Activated T-helper 17 cell treated with anti-CD3 and anti-CD28 coated beads, Interleukin-2, amount 50 U/mL, for 72 hours (primary cell): ENCODE measurements around the gene SDF2. TPM values are rescaled to one million over a fixed set of nuclear protein-coding genes. Genes with fewer than 3 reads are reported as not detected.
A peak's percentile ranks its signal among the peaks of the same experiment; 100 is the strongest.
"Not testable (repeated sequence)": the region's sequence is repeated elsewhere in the genome, so short reads cannot be mapped to it uniquely, and the experiment has no call there.

Experiments used
- ATAC-seq: fragments of 150-1000 bp; cut with Tn5 transposase; replicated peaks from 2 replicates; pipeline ENCODE4 v1.10.0; 2021; ENCODE audit warnings: mild to moderate bottlenecking, moderate library complexity
- H3K27ac Mint-ChIP-seq: one replicate; pipeline ENCODE4 v1.8.0; 2022; ENCODE audit warnings: mixed read lengths
- H3K27me3 Mint-ChIP-seq: one replicate; pipeline ENCODE4 v1.8.0; 2022; ENCODE audit warnings: mixed read lengths
- H3K36me3 Mint-ChIP-seq: one replicate; pipeline ENCODE4 v1.8.0; 2022; ENCODE audit warnings: low read depth, mild to moderate bottlenecking, mixed read lengths
- H3K4me1 Mint-ChIP-seq: one replicate; pipeline ENCODE4 v1.8.0; 2022; ENCODE audit warnings: mixed read lengths
- H3K4me3 Mint-ChIP-seq: one replicate; pipeline ENCODE4 v1.8.0; 2022; ENCODE audit warnings: mild to moderate bottlenecking, mixed read lengths
- H3K9me3 Mint-ChIP-seq: one replicate; pipeline ENCODE4 v1.8.0; 2022; ENCODE audit warnings: mixed read lengths
- total RNA-seq, 2 donors: library from RNA; stranded (reverse); gene quantifications; one replicate each; pipeline ENCODE4 v1.2.3, GENCODE V29; 2022

Gene SDF2
- total RNA-seq, 2 donors from 2014 or later = 48.3 to 48.6 TPM

- Mint-ChIP-seq H3K36me3 (peaks cover 98% of the 10 kb centered on the region), H3K27ac (peak overlapping the region; percentile 8), H3K4me1 (no peaks in the 10 kb centered on the region), H3K4me3 (no peak overlapping the region), H3K9me3 (no peaks in the 10 kb centered on the region), H3K27me3 (no peaks in the 10 kb centered on the region)
- ATAC-seq = no peak
Measured at GRCh38 chr17:28698253-28698941, 36.7 kb upstream of the SDF2 start.

GRCh38 chr17:28693869-28694268 is 32.2 kb upstream of the SDF2 start:
- Mint-ChIP-seq H3K4me3 (no peak overlapping the region), H3K27me3 (no peaks in the 10 kb centered on the region), H3K9me3 (no peaks in the 10 kb centered on the region), H3K36me3 (peaks cover 98% of the 10 kb centered on the region), H3K4me1 (no peaks in the 10 kb centered on the region), H3K27ac (no peak overlapping the region)
- ATAC-seq = no peak

GRCh38 chr17:28689011-28689410 is 27.3 kb upstream of the SDF2 start:
- H3K36me3 Mint-ChIP-seq = peaks cover 98% of the 10 kb centered on the region
- no peaks in the 10 kb centered on the region for H3K9me3 Mint-ChIP-seq
- H3K27ac Mint-ChIP-seq = no peak overlapping the region
- no peaks in the 10 kb centered on the region for H3K27me3 Mint-ChIP-seq
- ATAC-seq = no peak
- H3K4me3 Mint-ChIP-seq = no peak overlapping the region
- no peaks in the 10 kb centered on the region for H3K4me1 Mint-ChIP-seq

GRCh38 chr17:28688481-28688880 is 26.8 kb upstream of the SDF2 start:
- Mint-ChIP-seq H3K4me3 (no peak overlapping the region), H3K27ac (no peak overlapping the region), H3K9me3 (no peaks in the 10 kb centered on the region), H3K36me3 (peaks cover 98% of the 10 kb centered on the region), H3K4me1 (no peaks in the 10 kb centered on the region), H3K27me3 (no peaks in the 10 kb centered on the region)
- ATAC-seq = no peak

- H3K4me3 Mint-ChIP-seq = no peak overlapping the region
- no peaks in the 10 kb centered on the region for H3K9me3 Mint-ChIP-seq
Measured at GRCh38 chr17:28686296-28686695, 24.6 kb upstream of the SDF2 start.

GRCh38 chr17:28685366-28685765 is 23.7 kb upstream of the SDF2 start:
- no peak for ATAC-seq
- Mint-ChIP-seq H3K4me3 (no peak overlapping the region), H3K27ac (no peak overlapping the region), H3K36me3 (peaks cover 100% of the 10 kb centered on the region), H3K9me3 (no peaks in the 10 kb centered on the region), H3K4me1 (no peaks in the 10 kb centered on the region), H3K27me3 (no peaks in the 10 kb centered on the region)

More at GRCh38 chr17:28686296-28686695, 24.6 kb upstream of the SDF2 start:
- Mint-ChIP-seq H3K27ac (no peak overlapping the region), H3K27me3 (no peaks in the 10 kb centered on the region), H3K4me1 (no peaks in the 10 kb centered on the region), H3K36me3 (peaks cover 100% of the 10 kb centered on the region)
- no peak for ATAC-seq

- Mint-ChIP-seq H3K27ac (no peak overlapping the region), H3K4me3 (no peak overlapping the region), H3K9me3 (no peaks in the 10 kb centered on the region), H3K36me3 (peaks cover 100% of the 10 kb centered on the region), H3K27me3 (no peaks in the 10 kb centered on the region), H3K4me1 (no peaks in the 10 kb centered on the region)
- no peak for ATAC-seq
Measured at GRCh38 chr17:28684963-28685362, 23.3 kb upstream of the SDF2 start.

- H3K27me3 Mint-ChIP-seq = no peaks in the 10 kb centered on the region
- H3K27ac Mint-ChIP-seq = no peak overlapping the region
- no peaks in the 10 kb centered on the region for H3K4me1 Mint-ChIP-seq
- H3K36me3 Mint-ChIP-seq = peaks cover 100% of the 10 kb centered on the region
- ATAC-seq = no peak
- no peaks in the 10 kb centered on the region for H3K9me3 Mint-ChIP-seq
- no peak overlapping the region for H3K4me3 Mint-ChIP-seq
Measured at GRCh38 chr17:28682655-28683054, 20.9 kb upstream of the SDF2 start.

- no peaks in the 10 kb centered on the region for H3K9me3 Mint-ChIP-seq
- no peak overlapping the region for H3K4me3 Mint-ChIP-seq
- H3K4me1 Mint-ChIP-seq = peaks cover 6% of the 10 kb centered on the region
- H3K27me3 Mint-ChIP-seq = no peaks in the 10 kb centered on the region
- peaks cover 100% of the 10 kb centered on the region for H3K36me3 Mint-ChIP-seq
- no peak for ATAC-seq
- H3K27ac Mint-ChIP-seq = no peak overlapping the region
Measured at GRCh38 chr17:28675980-28676379, 14.3 kb upstream of the SDF2 start.

- H3K4me1 Mint-ChIP-seq = peaks cover 6% of the 10 kb centered on the region
- H3K9me3 Mint-ChIP-seq = no peaks in the 10 kb centered on the region
- no peak for ATAC-seq
- H3K27me3 Mint-ChIP-seq = no peaks in the 10 kb centered on the region
- H3K27ac Mint-ChIP-seq = no peak overlapping the region
- no peak overlapping the region for H3K4me3 Mint-ChIP-seq
- peaks cover 100% of the 10 kb centered on the region for H3K36me3 Mint-ChIP-seq
Measured at GRCh38 chr17:28675490-28675889, 13.8 kb upstream of the SDF2 start.

- Mint-ChIP-seq H3K9me3 (no peaks in the 10 kb centered on the region), H3K27ac (no peak overlapping the region), H3K36me3 (peaks cover 85% of the 10 kb centered on the region), H3K4me3 (no peak overlapping the region), H3K4me1 (peaks cover 27% of the 10 kb centered on the region), H3K27me3 (no peaks in the 10 kb centered on the region)
- ATAC-seq = no peak
Measured at GRCh38 chr17:28669918-28670317, 8.2 kb upstream of the SDF2 start.

- Mint-ChIP-seq H3K4me1 (peaks cover 40% of the 10 kb centered on the region), H3K27ac (peak overlapping the region; percentile 28), H3K27me3 (no peaks in the 10 kb centered on the region), H3K4me3 (no peak overlapping the region), H3K36me3 (peaks cover 85% of the 10 kb centered on the region), H3K9me3 (no peaks in the 10 kb centered on the region)
- ATAC-seq = no peak
Measured at GRCh38 chr17:28667870-28668269, 6.2 kb upstream of the SDF2 start.

- no peaks in the 10 kb centered on the region for H3K9me3 Mint-ChIP-seq
- peaks cover 42% of the 10 kb centered on the region for H3K4me1 Mint-ChIP-seq
- peaks cover 79% of the 10 kb centered on the region for H3K36me3 Mint-ChIP-seq
- H3K4me3 Mint-ChIP-seq = peak overlapping the region; percentile 9
- H3K27ac Mint-ChIP-seq = peak overlapping the region; percentile 15
- no peak for ATAC-seq
- no peaks in the 10 kb centered on the region for H3K27me3 Mint-ChIP-seq
Measured at GRCh38 chr17:28665994-28666393, 4.3 kb upstream of the SDF2 start.

- no peak for ATAC-seq
- no peaks in the 10 kb centered on the region for H3K9me3 Mint-ChIP-seq
- peak overlapping the region; percentile 98 for H3K27ac Mint-ChIP-seq
- no peaks in the 10 kb centered on the region for H3K27me3 Mint-ChIP-seq
- peaks cover 52% of the 10 kb centered on the region for H3K4me1 Mint-ChIP-seq
- peaks cover 80% of the 10 kb centered on the region for H3K36me3 Mint-ChIP-seq
- peak overlapping the region; percentile 94 for H3K4me3 Mint-ChIP-seq
Measured at GRCh38 chr17:28663723-28664122, 2.0 kb upstream of the SDF2 start.

GRCh38 chr17:28662527-28662829 is 772 bp upstream of the SDF2 start:
- no peaks in the 10 kb centered on the region for H3K27me3 Mint-ChIP-seq
- no peak for ATAC-seq
- no peaks in the 10 kb centered on the region for H3K9me3 Mint-ChIP-seq
- H3K36me3 Mint-ChIP-seq = peaks cover 79% of the 10 kb centered on the region
- H3K4me3 Mint-ChIP-seq = peak overlapping the region; percentile 94
- H3K27ac Mint-ChIP-seq = peak overlapping the region; percentile 98
- H3K4me1 Mint-ChIP-seq = peaks cover 47% of the 10 kb centered on the region

GRCh38 chr17:28659497-28659881 is 2.2 kb downstream of the SDF2 start:
- not testable (repeated sequence) for H3K27ac Mint-ChIP-seq, ATAC-seq, H3K27me3 Mint-ChIP-seq, H3K9me3 Mint-ChIP-seq
- peaks cover 36% of the 10 kb centered on the region for H3K4me1 Mint-ChIP-seq
- peak overlapping the region; percentile 94 for H3K4me3 Mint-ChIP-seq
- peaks cover 70% of the 10 kb centered on the region for H3K36me3 Mint-ChIP-seq
